DMS153 (cell line): ENCODE results near the gene PER2.
"Not testable (repeated sequence)": the region's sequence is repeated elsewhere in the genome, so short reads cannot be mapped to it uniquely, and the experiment has no call there.

Experiments
- DNase-seq: peaks from one replicate; lab custom pipeline; 2025; lab: John Stamatoyannopoulos, UW

The PER2 gene

GRCh38 chr2:238287737-238288649 is at the start of gene PER2:
Gene PER2, minus strand, starts transcription at chr2:238288610. Its CDS starts 10,674 bp downstream, at chr2:238277936.
- peak; percentile 52 for DNase-seq

- no peak for DNase-seq
These were observed 49.4 kb upstream of the PER2 start for GRCh38 chr2:238337846-238338245.

- no peak for DNase-seq
These were observed 48.5 kb upstream of the PER2 start for GRCh38 chr2:238336793-238337444.

GRCh38 chr2:238336151-238336550 is 47.7 kb upstream of the PER2 start:
- no peak for DNase-seq

- not testable (repeated sequence) for DNase-seq
These were observed 47.2 kb upstream of the PER2 start for GRCh38 chr2:238335591-238335990.

- no peak for DNase-seq
These were observed 46.5 kb upstream of the PER2 start for GRCh38 chr2:238334885-238335284.

GRCh38 chr2:238331916-238332315 is 43.5 kb upstream of the PER2 start:
- no peak for DNase-seq

GRCh38 chr2:238330391-238330790 is 42.0 kb upstream of the PER2 start:
- no peak for DNase-seq

- DNase-seq, result no peak
These were observed 39.3 kb upstream of the PER2 start for GRCh38 chr2:238327751-238328150.

- no peak for DNase-seq
These were observed 38.5 kb upstream of the PER2 start for GRCh38 chr2:238326801-238327365.

GRCh38 chr2:238325694-238326093 is 37.3 kb upstream of the PER2 start:
- no peak for DNase-seq

GRCh38 chr2:238324248-238324647 is 35.8 kb upstream of the PER2 start:
- not testable (repeated sequence) for DNase-seq

- no peak for DNase-seq
These were observed 33.6 kb upstream of the PER2 start for GRCh38 chr2:238322001-238322411.

GRCh38 chr2:238321467-238321866 is 33.1 kb upstream of the PER2 start:
- DNase-seq, result no peak

GRCh38 chr2:238320648-238321281 is 32.4 kb upstream of the PER2 start:
- no peak for DNase-seq

- peak; percentile 84 for DNase-seq
These were observed 31.8 kb upstream of the PER2 start, which contains the start of gene TRAF3IP1 for GRCh38 chr2:238320246-238320647. Gene TRAF3IP1, plus strand, starts transcription at chr2:238320518. Its CDS starts 145 bp downstream, at chr2:238320663.

- no peak for DNase-seq
These were observed 26.7 kb upstream of the PER2 start for GRCh38 chr2:238315031-238315595.

- DNase-seq, result no peak
These were observed 26.2 kb upstream of the PER2 start for GRCh38 chr2:238314576-238314975.

- no peak for DNase-seq
These were observed 25.6 kb upstream of the PER2 start for GRCh38 chr2:238313991-238314350.

GRCh38 chr2:238313289-238313990 is 25.0 kb upstream of the PER2 start:
- no peak for DNase-seq

GRCh38 chr2:238310721-238311120 is 22.3 kb upstream of the PER2 start:
- DNase-seq, result not testable (repeated sequence)
